Epithelial cell of proximal tubule (primary cell): ENCODE measurements around the gene RHOD. TPM values are rescaled to one million over a fixed set of nuclear protein-coding genes. Genes with fewer than 3 reads are reported as not detected.

Experiments used
- DNase-seq: peaks from one replicate; pipeline ENCODE4 v3.0.0-alpha.2; 2011; ENCODE audit warnings: low read depth
- H3K4me3 ChIP-seq: 2 replicates; pipeline ENCODE4 v1.5.1; 2011; ENCODE audit warnings: low read depth, mild to moderate bottlenecking, low read length
- total RNA-seq: library from RNA; depleted of rRNA; stranded (reverse); fragments of >200 nt; gene quantifications from 2 replicates; pipeline ENCODE4 v1.2.3, GENCODE V29; 2015
- TF ChIP-seq, protein P1 (sequence below): conservative IDR thresholded peaks from 2 replicates; pipeline ENCODE4 v1.5.1; 2012; ENCODE audit warnings: low read depth, mild to moderate bottlenecking, low read length

RHOD gene
- total RNA-seq, 1 donor from 2014 or later, result 51.4 TPM

DNA sequence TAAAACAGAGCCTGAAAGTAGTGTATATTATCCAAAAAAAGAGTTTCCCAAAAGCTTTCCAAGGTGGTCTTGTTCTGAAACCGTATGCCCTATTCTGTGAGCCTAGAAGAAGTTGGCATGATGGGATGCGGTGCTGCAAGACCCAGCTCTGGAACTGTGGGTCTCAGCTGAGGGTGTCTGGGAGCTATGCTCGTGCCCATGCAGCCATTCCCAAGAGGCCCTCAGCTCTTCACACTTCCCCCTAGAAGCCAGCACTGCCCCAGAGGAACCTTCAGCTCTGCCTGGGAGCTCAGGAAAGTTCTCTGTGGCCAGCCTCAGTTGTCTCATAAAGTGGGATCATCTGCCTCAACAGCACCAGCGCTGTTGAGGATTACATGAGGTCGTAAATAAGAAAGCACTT lies 40.1 kb upstream of the RHOD start:
- TF ChIP-seq, protein P1, sequence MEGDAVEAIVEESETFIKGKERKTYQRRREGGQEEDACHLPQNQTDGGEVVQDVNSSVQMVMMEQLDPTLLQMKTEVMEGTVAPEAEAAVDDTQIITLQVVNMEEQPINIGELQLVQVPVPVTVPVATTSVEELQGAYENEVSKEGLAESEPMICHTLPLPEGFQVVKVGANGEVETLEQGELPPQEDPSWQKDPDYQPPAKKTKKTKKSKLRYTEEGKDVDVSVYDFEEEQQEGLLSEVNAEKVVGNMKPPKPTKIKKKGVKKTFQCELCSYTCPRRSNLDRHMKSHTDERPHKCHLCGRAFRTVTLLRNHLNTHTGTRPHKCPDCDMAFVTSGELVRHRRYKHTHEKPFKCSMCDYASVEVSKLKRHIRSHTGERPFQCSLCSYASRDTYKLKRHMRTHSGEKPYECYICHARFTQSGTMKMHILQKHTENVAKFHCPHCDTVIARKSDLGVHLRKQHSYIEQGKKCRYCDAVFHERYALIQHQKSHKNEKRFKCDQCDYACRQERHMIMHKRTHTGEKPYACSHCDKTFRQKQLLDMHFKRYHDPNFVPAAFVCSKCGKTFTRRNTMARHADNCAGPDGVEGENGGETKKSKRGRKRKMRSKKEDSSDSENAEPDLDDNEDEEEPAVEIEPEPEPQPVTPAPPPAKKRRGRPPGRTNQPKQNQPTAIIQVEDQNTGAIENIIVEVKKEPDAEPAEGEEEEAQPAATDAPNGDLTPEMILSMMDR, result no peak
- H3K4me3 ChIP-seq, result no peak overlapping the region

GRCh38 chr11:67020949-67021348 lies 35.7 kb upstream of the RHOD start:
- TF ChIP-seq, protein P1, result no peak

More for the DNA sequence above, 40.1 kb upstream of the RHOD start:
- DNase-seq, result no peak

GRCh38 chr11:67022341-67022933 lies 34.2 kb upstream of the RHOD start:
- H3K4me3 ChIP-seq, result peak overlapping the region; percentile 56
- TF ChIP-seq, protein P1, result no peak
- DNase-seq, result peak; percentile 55

More at GRCh38 chr11:67020949-67021348, 35.7 kb upstream of the RHOD start:
- DNase-seq, result no peak
- H3K4me3 ChIP-seq, result no peak overlapping the region

- TF ChIP-seq, protein P1, result no peak
- no peak for DNase-seq
Measured at GRCh38 chr11:67022961-67023956, 33.4 kb upstream of the RHOD start, which contains the start of gene SYT12. Gene SYT12 (plus strand): TSS chr11:67023134. CDS start chr11:67030145, 7,011 bp downstream.

GRCh38 chr11:67023957-67024353 lies 32.7 kb upstream of the RHOD start:
- DNase-seq, result no peak
- TF ChIP-seq, protein P1, result no peak
- peak overlapping the region; percentile 56 for H3K4me3 ChIP-seq

More at GRCh38 chr11:67022961-67023956, 33.4 kb upstream of the RHOD start, which contains the start of gene SYT12:
- peak within 1 kb of the TSS; percentile 56 for H3K4me3 ChIP-seq

DNA sequence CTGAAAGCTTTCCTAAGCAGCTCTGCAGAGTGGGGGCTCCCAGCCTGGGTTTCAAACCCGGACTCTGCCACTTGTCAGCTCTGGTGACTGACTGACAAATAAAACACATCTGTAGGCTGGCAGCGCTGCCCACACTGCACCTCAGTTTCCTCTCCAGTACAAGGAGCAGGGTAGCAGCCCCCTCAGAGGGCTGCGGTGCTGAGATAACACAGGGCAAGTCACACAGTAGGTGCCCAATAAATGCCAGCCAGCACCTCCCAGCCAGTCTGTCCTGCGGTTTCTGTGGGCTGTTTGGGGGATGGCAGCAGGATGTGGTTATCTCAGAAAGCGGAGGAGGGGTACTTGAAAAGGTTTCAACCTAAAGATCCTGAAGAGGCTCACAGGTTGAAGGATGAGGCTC lies 32.2 kb upstream of the RHOD start:
- no peak for DNase-seq
- peak overlapping the region; percentile 56 for H3K4me3 ChIP-seq
- TF ChIP-seq, protein P1, result no peak
